K562 (cell line): ENCODE results near the gene TBL1X. TPM values are rescaled to one million over a fixed set of nuclear protein-coding genes. Genes with fewer than 3 reads are reported as not detected.

ENCODE experiments used
- ATAC-seq: fragments of 200-7000 bp; cut with Tn5 transposase; 3 replicates; pipeline ENCODE4 v1.9.1; 2020; ENCODE audit warnings: moderate library complexity
- BruUV-seq: library from RNA; stranded (reverse); fragments of 400-500 nt; replicated peaks from 2 replicates; lab custom pipeline; 2021; lab: Mats Ljungman, UMichigan
- CTCF ChIA-PET: fragments of 300-600 bp; formaldehyde crosslinking; extraction: SDS; loops from one replicate; lab custom pipeline; 2021; ENCODE audit warnings: low intra/inter-chr PET ratio; lab: Yijun Ruan, JAX
- POLR2A ChIA-PET: fragments of 300-600, 350-650 bp; sonication (Branson Sonifier 250); formaldehyde crosslinking; extraction: SDS; loops from one replicate; lab custom pipeline; 2021; ENCODE audit warnings: antibody characterized with exemption, inconsistent platforms; lab: Yijun Ruan, JAX
- DNase-seq, 4 experiments: peaks; one replicate each; pipeline versions ENCODE4 v3.0.0 to v3.0.0-alpha.2; 2011 to 2018; ENCODE audit warnings: low spot score in 3 of 4, mixed read lengths in 3 of 4; ENCODE audit errors: extremely low read depth in 1 of 4
- FAIRE-seq: peaks from 2 replicates; lab custom pipeline; 2011; peaks lifted over from hg19 to GRCh38; lab: Jason Lieb, UNC
- H2AFZ ChIP-seq: 2 replicates; pipeline ENCODE4 v1.6.0; 2011; ENCODE audit warnings: low read depth, low read length, control low read depth, inconsistent platforms
- H3K27ac ChIP-seq: fragments of 200-600 bp; 3 replicates; pipeline ENCODE4 v1.8.0; 2011; ENCODE audit warnings: low read depth, mild to moderate bottlenecking, control low read depth, inconsistent platforms, low read length, moderate library complexity, mixed read lengths; ENCODE audit errors: extremely low read depth
- H3K27me3 ChIP-seq, 2 experiments: fragments of 300-600 bp in 1 of 2; 2 replicates in 1 of 2; 3 replicates in 1 of 2; pipeline versions ENCODE4 v1.6.0 to v1.8.0; 2011; ENCODE audit warnings: inconsistent platforms in 2 of 2, low read length in 2 of 2, mild to moderate bottlenecking in 1 of 2, mixed read lengths in 1 of 2, moderate library complexity in 1 of 2; ENCODE audit not compliant: control insufficient read depth in 2 of 2, insufficient read depth in 2 of 2
- H3K36me3 ChIP-seq: fragments of 300-600 bp; 3 replicates; pipeline ENCODE4 v1.8.0; 2011; ENCODE audit warnings: mild to moderate bottlenecking, low read length, inconsistent platforms; ENCODE audit not compliant: control insufficient read depth, insufficient read depth
- H3K4me1 ChIP-seq, 2 experiments: fragments of 200-600 bp in 1 of 2; replicated peaks in 1 of 2; 2 replicates in 1 of 2; 3 replicates in 1 of 2; pipeline versions ENCODE4 v1.5.1 to v1.8.0; 2011; ENCODE audit warnings: inconsistent platforms in 2 of 2, low read length in 2 of 2, mild to moderate bottlenecking in 1 of 2, mixed read lengths in 1 of 2, moderate library complexity in 1 of 2; ENCODE audit not compliant: control insufficient read depth in 2 of 2, insufficient read depth in 2 of 2
- H3K4me2 ChIP-seq: 2 replicates; pipeline ENCODE4 v1.6.1; 2011; ENCODE audit warnings: low read length, control low read depth, inconsistent platforms, mixed read lengths; ENCODE audit not compliant: insufficient read depth
- H3K4me3 ChIP-seq: fragments of 200-600 bp; sonication (generic), shearing (Covaris generic); 2 replicates; pipeline ENCODE4 v1.5.1; 2016; ENCODE audit warnings: control low read depth, inconsistent platforms
- H3K79me2 ChIP-seq: fragments of 200-600 bp; 3 replicates; pipeline ENCODE4 v1.8.0; 2011; ENCODE audit warnings: low read length, inconsistent platforms; ENCODE audit not compliant: control insufficient read depth, insufficient read depth
- H3K9ac ChIP-seq, 2 experiments: 2 replicates each; pipeline versions ENCODE4 v1.6.0 to v1.6.1; 2011; ENCODE audit warnings: low read depth in 2 of 2, low read length in 2 of 2, control low read depth in 1 of 2, inconsistent platforms in 1 of 2, mild to moderate bottlenecking in 1 of 2, mixed read lengths in 1 of 2; ENCODE audit not compliant: insufficient read depth in 1 of 2
- H3K9me1 ChIP-seq: one replicate; pipeline ENCODE4 v1.6.0; 2011; ENCODE audit warnings: inconsistent platforms, mild to moderate bottlenecking, low read length, moderate library complexity; ENCODE audit not compliant: control insufficient read depth, insufficient read depth
- H3K9me3 ChIP-seq: replicated peaks from 2 replicates; pipeline ENCODE4 v1.5.1; 2011; ENCODE audit warnings: low read depth, low read length, inconsistent platforms; ENCODE audit not compliant: control insufficient read depth, insufficient read depth
- H4K20me1 ChIP-seq: replicated peaks from 2 replicates; pipeline ENCODE4 v1.6.1; 2011; ENCODE audit warnings: low read length, inconsistent platforms, mixed read lengths; ENCODE audit not compliant: control insufficient read depth, insufficient read depth
- ELF1 ChIP-seq: fragments of 200-800 bp; sonication (Bioruptor generic); IDR thresholded peaks from 2 replicates; pipeline ENCODE4 v1.6.1; 2016; ENCODE audit warnings: missing genetic modification characterization, missing compliant biosample characterization
- ETS2 ChIP-seq: IDR thresholded peaks from 2 replicates; pipeline ENCODE4 v1.6.1; 2016; ENCODE audit warnings: borderline replicate concordance, missing genetic modification characterization, mild to moderate bottlenecking, moderate library complexity, missing compliant biosample characterization; ENCODE audit not compliant: poor library complexity, severe bottlenecking
- FOXJ2 ChIP-seq: fragments of 200-800 bp; sonication (Bioruptor generic); IDR thresholded peaks from 2 replicates; pipeline ENCODE4 v1.6.1; 2016; ENCODE audit warnings: missing genetic modification characterization, missing compliant biosample characterization
- HDAC2 ChIP-seq: fragments of 450-650 bp; IDR thresholded peaks from 2 replicates; pipeline ENCODE4 v1.6.1; 2016; ENCODE audit warnings: mild to moderate bottlenecking
- PHB ChIP-seq: fragments of 250-450 bp; sonication (Bioruptor Pico); IDR thresholded peaks from 2 replicates; pipeline ENCODE4 v1.5.0; 2021
- PHF8 ChIP-seq: fragments of 200-600 bp; sonication (generic); IDR thresholded peaks from 2 replicates; pipeline ENCODE4 v1.6.1; 2012; ENCODE audit warnings: mixed run types, mild to moderate bottlenecking, inconsistent platforms, low read length, moderate library complexity, borderline replicate concordance
- PTRF ChIP-seq: fragments of 450-650 bp; IDR thresholded peaks from 2 replicates; pipeline ENCODE4 v1.6.1; 2016; ENCODE audit warnings: mild to moderate bottlenecking, missing genetic modification characterization, missing compliant biosample characterization
- RBM17 ChIP-seq: fragments of 200-400 bp; formaldehyde crosslinking; IDR thresholded peaks from 2 replicates; pipeline ENCODE4 v1.6.1; 2017; ENCODE audit warnings: low read depth, mild to moderate bottlenecking, low read length, borderline replicate concordance
- SREBF1 ChIP-seq: fragments of 150-350 bp; IDR thresholded peaks from 2 replicates; pipeline ENCODE4 v1.6.1; 2014; ENCODE audit warnings: antibody characterized with exemption, low read depth, low read length, borderline replicate concordance
- ZBTB1 ChIP-seq: sonication (generic); formaldehyde crosslinking; IDR thresholded peaks from 2 replicates; pipeline ENCODE4 v1.8.1; 2023; ENCODE audit warnings: missing genetic modification reagents, low read depth, mild to moderate bottlenecking, borderline replicate concordance
- ZNF23 ChIP-seq: fragments of 250-450 bp; sonication (Bioruptor Pico); IDR thresholded peaks from 2 replicates; pipeline ENCODE4 v1.4.0; 2020; ENCODE audit warnings: mild to moderate bottlenecking
- ZNF778 ChIP-seq: fragments of 450-650 bp; formaldehyde crosslinking; IDR thresholded peaks from 2 replicates; pipeline ENCODE4 v1.4.0; 2020; ENCODE audit warnings: mild to moderate bottlenecking, moderate library complexity
- WGBS: fragments of 100-300 bp; shearing (Covaris generic); methylation state at CpG from one replicate; pipeline ENCODE4 v1.1.6; 2016; ENCODE audit warnings: low coverage, mixed read lengths; ENCODE audit not compliant: insufficient coverage; ENCODE audit errors: missing lambda C conversion rate; 5-methylcytosine and 5-hydroxymethylcytosine counted together
- in situ Hi-C: fragments of 300-500 bp; cut with MboI; formaldehyde crosslinking; loops from 4 replicates; pipeline ENCODE4 v1.15.0; 2018; ENCODE audit warnings: inconsistent platforms, mixed read lengths
- intact Hi-C: fragments of 100-400 bp; cut with micrococcal nuclease; formaldehyde crosslinking; loops from 2 replicates; pipeline ENCODE4 v1.14.2; 2022
- polyA plus RNA-seq, 8 experiments: library from polyadenylated mRNA; depleted of rRNA in 4 of 8; stranded (reverse) in 5 of 8; unstranded in 3 of 8; fragments of >200 nt; fragmentation: Nextera tagmentation in 2 of 8; fragmentation: Illumina TruSeq in 1 of 8; extraction: Ambion mirVana in 2 of 8; extraction: Trizol in 1 of 8; gene quantifications; 2 replicates each; pipeline versions ENCODE4 v1.2.1 to v1.2.3, GENCODE V29; 2011 to 2014; ENCODE audit warnings: inconsistent platforms in 1 of 8, missing spikeins in 1 of 8
- total RNA-seq, 7 experiments: library from RNA; depleted of rRNA in 6 of 7; stranded (reverse); fragments of >200 nt in 6 of 7; fragmentation: Illumina TruSeq in 2 of 7; extraction: Trizol in 2 of 7; gene quantifications; 2 replicates each; pipeline versions ENCODE4 v1.2.1 to v1.2.3, GENCODE V29; 2011 to 2021; ENCODE audit warnings: low replicate concordance in 1 of 7
- TF ChIP-seq, protein P1 (sequence below): sonication (generic); formaldehyde crosslinking; IDR thresholded peaks from 2 replicates; pipeline ENCODE4 v1.8.0; 2023; ENCODE audit warnings: mild to moderate bottlenecking, missing genetic modification reagents
- TF ChIP-seq, protein P2 (sequence below), 2 experiments: fragments of 450-650 bp in 1 of 2; IDR thresholded peaks; 2 replicates each; pipeline ENCODE4 v1.6.1; 2011 to 2017; ENCODE audit warnings: low read depth in 2 of 2, antibody characterized with exemption in 1 of 2, borderline replicate concordance in 1 of 2, low read length in 1 of 2, mild to moderate bottlenecking in 1 of 2, mixed read lengths in 1 of 2; ENCODE audit not compliant: control insufficient read depth in 1 of 2

Gene TBL1X
- total and polyA plus RNA-seq, 9 of the 15 experiments (the other 6 are each of a cell fraction or from before 2014, with no cell fraction given): 6.0 to 49.6 (median 19.7) TPM

DNA sequence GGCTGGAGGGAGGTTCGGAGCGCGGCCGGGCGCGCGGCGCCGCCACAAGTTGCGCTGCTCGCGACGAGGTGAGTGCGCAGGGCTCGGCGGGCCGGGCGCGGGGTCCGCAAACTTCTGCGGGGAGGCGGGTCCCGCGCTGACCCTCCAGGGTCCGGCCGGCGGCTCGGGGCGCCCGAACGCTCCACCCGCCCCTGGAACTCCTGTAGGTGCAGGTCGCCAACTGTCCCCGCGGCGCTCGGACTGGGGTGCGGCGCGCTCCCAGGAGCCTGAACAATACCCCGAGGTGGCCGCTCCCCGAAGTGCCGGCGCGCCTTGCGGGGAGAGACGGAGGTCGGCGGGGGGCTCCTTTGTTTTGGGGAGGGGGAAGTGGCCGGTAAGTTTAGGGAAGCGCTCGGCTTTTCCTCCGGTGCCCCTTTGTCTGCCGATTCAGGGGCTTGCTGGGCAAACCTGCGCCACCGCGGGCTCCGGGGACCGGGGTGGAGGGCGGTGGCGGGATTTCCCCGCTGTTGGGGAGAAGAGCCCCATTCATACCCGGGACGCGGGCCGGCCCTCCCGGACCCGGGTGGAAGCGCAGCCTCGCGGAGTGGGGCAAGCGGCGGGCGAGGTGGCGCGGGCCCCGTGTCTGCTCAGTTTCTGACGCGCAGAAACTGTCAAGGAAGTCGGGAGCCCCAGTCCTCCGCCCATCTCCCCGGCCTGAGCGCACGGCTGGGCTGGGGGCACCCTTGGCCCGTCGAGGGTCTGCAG is 694 bp downstream of the TBL1X start:
- peak overlapping the region; percentile 70 to 93; a peak in 3 of 4 replicates for H3K9ac ChIP-seq
- WGBS: no CpG with 5 or more reads among the region's 87 CpGs
- FAIRE-seq (no peak), DNase-seq (peak; percentile 13 to 32 (median 26)), ATAC-seq (peak; percentile 12)
- in situ Hi-C loops (no loop called here), intact Hi-C loops (loop anchor here (10.0 kb wide), 1 partner anchor 179 kb away; no protein-coding TSS in a partner anchor)
- no peaks in the 10 kb centered on the region for H3K9me3 ChIP-seq
- H3K27me3 ChIP-seq: no peaks in the 10 kb centered on the region
- H3K79me2 ChIP-seq: peaks cover 52% of the 10 kb centered on the region
- H3K4me1 ChIP-seq: peaks cover 43 to 49% of the 10 kb centered on the region in 2 experiments
- BruUV-seq: no TSS peak
- peak overlapping the region; percentile 78 for H3K27ac ChIP-seq
- peak overlapping the region; percentile 68 for H3K4me3 ChIP-seq
- peak overlapping the region; percentile 71; the same call in 1 of the 2 replicates for H3K4me2 ChIP-seq
- no peaks in the 10 kb centered on the region for H3K9me1 ChIP-seq
- H2AFZ ChIP-seq: no peak overlapping the region
- peaks cover 13% of the 10 kb centered on the region; the same call in 1 of the 2 replicates for H4K20me1 ChIP-seq
- ChIA-PET CTCF (no interaction called here), POLR2A (no interaction called here)
- peaks cover 17% of the 10 kb centered on the region; the same call in 2 of the 3 replicates for H3K36me3 ChIP-seq
- TF ChIP-seq SREBF1 (no peak), PTRF (no peak), ZNF778 (no peak), HDAC2 (no peak), ZBTB1 (no peak), ZNF23 (CRISPR knock-in tag) (no peak), ELF1 (tag) (no peak), PHF8 (0 out of 2 replicates have a peak, but pooled peaks have one; percentile 4), FOXJ2 (tag) (no peak), RBM17 (no peak), ETS2 (tag) (no peak), PHB (CRISPR knock-in tag) (no peak)
- TF ChIP-seq, protein P1, sequence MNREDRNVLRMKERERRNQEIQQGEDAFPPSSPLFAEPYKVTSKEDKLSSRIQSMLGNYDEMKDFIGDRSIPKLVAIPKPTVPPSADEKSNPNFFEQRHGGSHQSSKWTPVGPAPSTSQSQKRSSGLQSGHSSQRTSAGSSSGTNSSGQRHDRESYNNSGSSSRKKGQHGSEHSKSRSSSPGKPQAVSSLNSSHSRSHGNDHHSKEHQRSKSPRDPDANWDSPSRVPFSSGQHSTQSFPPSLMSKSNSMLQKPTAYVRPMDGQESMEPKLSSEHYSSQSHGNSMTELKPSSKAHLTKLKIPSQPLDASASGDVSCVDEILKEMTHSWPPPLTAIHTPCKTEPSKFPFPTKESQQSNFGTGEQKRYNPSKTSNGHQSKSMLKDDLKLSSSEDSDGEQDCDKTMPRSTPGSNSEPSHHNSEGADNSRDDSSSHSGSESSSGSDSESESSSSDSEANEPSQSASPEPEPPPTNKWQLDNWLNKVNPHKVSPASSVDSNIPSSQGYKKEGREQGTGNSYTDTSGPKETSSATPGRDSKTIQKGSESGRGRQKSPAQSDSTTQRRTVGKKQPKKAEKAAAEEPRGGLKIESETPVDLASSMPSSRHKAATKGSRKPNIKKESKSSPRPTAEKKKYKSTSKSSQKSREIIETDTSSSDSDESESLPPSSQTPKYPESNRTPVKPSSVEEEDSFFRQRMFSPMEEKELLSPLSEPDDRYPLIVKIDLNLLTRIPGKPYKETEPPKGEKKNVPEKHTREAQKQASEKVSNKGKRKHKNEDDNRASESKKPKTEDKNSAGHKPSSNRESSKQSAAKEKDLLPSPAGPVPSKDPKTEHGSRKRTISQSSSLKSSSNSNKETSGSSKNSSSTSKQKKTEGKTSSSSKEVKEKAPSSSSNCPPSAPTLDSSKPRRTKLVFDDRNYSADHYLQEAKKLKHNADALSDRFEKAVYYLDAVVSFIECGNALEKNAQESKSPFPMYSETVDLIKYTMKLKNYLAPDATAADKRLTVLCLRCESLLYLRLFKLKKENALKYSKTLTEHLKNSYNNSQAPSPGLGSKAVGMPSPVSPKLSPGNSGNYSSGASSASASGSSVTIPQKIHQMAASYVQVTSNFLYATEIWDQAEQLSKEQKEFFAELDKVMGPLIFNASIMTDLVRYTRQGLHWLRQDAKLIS: 0 out of 2 replicates have a peak, but pooled peaks have one; percentile 61
- TF ChIP-seq, protein P2, sequence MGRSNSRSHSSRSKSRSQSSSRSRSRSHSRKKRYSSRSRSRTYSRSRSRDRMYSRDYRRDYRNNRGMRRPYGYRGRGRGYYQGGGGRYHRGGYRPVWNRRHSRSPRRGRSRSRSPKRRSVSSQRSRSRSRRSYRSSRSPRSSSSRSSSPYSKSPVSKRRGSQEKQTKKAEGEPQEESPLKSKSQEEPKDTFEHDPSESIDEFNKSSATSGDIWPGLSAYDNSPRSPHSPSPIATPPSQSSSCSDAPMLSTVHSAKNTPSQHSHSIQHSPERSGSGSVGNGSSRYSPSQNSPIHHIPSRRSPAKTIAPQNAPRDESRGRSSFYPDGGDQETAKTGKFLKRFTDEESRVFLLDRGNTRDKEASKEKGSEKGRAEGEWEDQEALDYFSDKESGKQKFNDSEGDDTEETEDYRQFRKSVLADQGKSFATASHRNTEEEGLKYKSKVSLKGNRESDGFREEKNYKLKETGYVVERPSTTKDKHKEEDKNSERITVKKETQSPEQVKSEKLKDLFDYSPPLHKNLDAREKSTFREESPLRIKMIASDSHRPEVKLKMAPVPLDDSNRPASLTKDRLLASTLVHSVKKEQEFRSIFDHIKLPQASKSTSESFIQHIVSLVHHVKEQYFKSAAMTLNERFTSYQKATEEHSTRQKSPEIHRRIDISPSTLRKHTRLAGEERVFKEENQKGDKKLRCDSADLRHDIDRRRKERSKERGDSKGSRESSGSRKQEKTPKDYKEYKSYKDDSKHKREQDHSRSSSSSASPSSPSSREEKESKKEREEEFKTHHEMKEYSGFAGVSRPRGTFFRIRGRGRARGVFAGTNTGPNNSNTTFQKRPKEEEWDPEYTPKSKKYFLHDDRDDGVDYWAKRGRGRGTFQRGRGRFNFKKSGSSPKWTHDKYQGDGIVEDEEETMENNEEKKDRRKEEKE (IDR thresholded peaks at IDR 0.05; ENCODE audit: borderline replicate concordance in 1 of 2, control insufficient read depth in 1 of 2, low read depth in 2 of 2, low read length in 1 of 2): no peak
